Measurements from ENCODE around the gene THSD7A.

DNA sequence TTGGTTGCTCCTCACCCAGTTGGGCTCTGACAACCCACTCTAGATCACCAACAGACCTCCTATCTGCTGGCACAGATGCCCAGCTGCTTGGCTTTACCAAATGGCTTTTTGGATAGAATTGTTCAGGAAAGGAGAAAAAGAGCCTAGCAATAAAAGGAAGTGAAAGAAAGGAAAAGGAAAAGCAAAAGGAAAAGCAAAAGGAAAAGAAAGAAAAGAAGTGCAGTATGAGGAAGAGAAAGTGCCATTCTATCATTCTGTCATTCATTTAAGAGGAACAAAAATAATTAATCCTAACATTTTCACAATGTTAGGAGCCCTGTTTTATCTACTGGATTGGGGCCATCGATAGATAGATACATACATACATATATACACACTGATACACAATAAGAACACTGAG lies 353.6 kb downstream of the THSD7A start:
- TF ChIP-seq, protein P1, sequence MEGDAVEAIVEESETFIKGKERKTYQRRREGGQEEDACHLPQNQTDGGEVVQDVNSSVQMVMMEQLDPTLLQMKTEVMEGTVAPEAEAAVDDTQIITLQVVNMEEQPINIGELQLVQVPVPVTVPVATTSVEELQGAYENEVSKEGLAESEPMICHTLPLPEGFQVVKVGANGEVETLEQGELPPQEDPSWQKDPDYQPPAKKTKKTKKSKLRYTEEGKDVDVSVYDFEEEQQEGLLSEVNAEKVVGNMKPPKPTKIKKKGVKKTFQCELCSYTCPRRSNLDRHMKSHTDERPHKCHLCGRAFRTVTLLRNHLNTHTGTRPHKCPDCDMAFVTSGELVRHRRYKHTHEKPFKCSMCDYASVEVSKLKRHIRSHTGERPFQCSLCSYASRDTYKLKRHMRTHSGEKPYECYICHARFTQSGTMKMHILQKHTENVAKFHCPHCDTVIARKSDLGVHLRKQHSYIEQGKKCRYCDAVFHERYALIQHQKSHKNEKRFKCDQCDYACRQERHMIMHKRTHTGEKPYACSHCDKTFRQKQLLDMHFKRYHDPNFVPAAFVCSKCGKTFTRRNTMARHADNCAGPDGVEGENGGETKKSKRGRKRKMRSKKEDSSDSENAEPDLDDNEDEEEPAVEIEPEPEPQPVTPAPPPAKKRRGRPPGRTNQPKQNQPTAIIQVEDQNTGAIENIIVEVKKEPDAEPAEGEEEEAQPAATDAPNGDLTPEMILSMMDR (IDR thresholded peaks at IDR 0.05), result no peak
- no peak for TF ChIP-seq POLR2A (IDR thresholded peaks at IDR 0.05)
- no peak for TF ChIP-seq POLR2AphosphoS5 (IDR thresholded peaks at IDR 0.05)

Measured in breast epithelium (tissue), 3 donors.